Endothelial cell of umbilical vein (primary cell): Measurements from ENCODE around the gene SYNGR3. TPM values are rescaled to one million over a fixed set of nuclear protein-coding genes. Genes with fewer than 3 reads are reported as not detected.

ENCODE experiments used
- BruUV-seq: library from RNA; stranded (reverse); fragments of 400-500 nt; replicated peaks from 2 replicates; lab custom pipeline; 2021; lab: Mats Ljungman, UMichigan
- CTCF ChIA-PET: fragments of 300-600, 350-600 bp; sonication (Branson Sonifier 250); formaldehyde crosslinking; loops from one replicate; lab custom pipeline; 2021; ENCODE audit warnings: antibody characterized with exemption, inconsistent platforms; lab: Charles Lee
- POLR2A ChIA-PET: fragments of 300-600, 350-600 bp; sonication (Branson Sonifier 250); formaldehyde crosslinking; loops from one replicate; lab custom pipeline; 2021; ENCODE audit warnings: antibody characterized with exemption, inconsistent platforms; lab: Charles Lee
- DNase-seq: peaks from one replicate; pipeline ENCODE4 v3.0.0-alpha.2; 2011; ENCODE audit warnings: low read depth, low spot score
- FAIRE-seq: peaks from 2 replicates; lab custom pipeline; 2011; peaks lifted over from hg19 to GRCh38; lab: Jason Lieb, UNC
- H2AFZ ChIP-seq: 2 replicates; pipeline ENCODE4 v1.6.0; 2012; ENCODE audit warnings: low read depth, low read length, control low read depth, inconsistent platforms
- H3K27ac ChIP-seq: 2 replicates; pipeline ENCODE4 v1.5.1; 2011; ENCODE audit warnings: low read depth, mild to moderate bottlenecking, control low read depth, low read length, moderate library complexity; ENCODE audit not compliant: insufficient read depth
- H3K27me3 ChIP-seq, 2 experiments: 2 replicates each; pipeline versions ENCODE4 v1.6.0 to v1.6.1; 2011; ENCODE audit warnings: low read length in 2 of 2, mixed read lengths in 1 of 2; ENCODE audit not compliant: control insufficient read depth in 2 of 2, insufficient read depth in 2 of 2
- H3K36me3 ChIP-seq, 2 experiments: 2 replicates in 1 of 2; 3 replicates in 1 of 2; pipeline ENCODE4 v1.5.1; 2011; ENCODE audit warnings: low read length in 2 of 2, mild to moderate bottlenecking in 1 of 2, moderate library complexity in 1 of 2; ENCODE audit not compliant: control insufficient read depth in 2 of 2, insufficient read depth in 2 of 2; ENCODE audit errors: extremely low read depth in 1 of 2
- H3K4me1 ChIP-seq: 3 replicates; pipeline ENCODE4 v1.5.1; 2011; ENCODE audit warnings: mild to moderate bottlenecking, low read length; ENCODE audit not compliant: control insufficient read depth, insufficient read depth; ENCODE audit errors: extremely low read depth
- H3K4me2 ChIP-seq: 2 replicates; pipeline ENCODE4 v1.6.1; 2011; ENCODE audit warnings: low read length, control low read depth, mixed read lengths; ENCODE audit not compliant: insufficient read depth
- H3K4me3 ChIP-seq, 3 experiments: fragments of 200-600 bp in 1 of 3; sonication (generic), shearing (Covaris generic) in 1 of 3; replicated peaks in 1 of 3; 2 replicates each; pipeline ENCODE4 v1.5.1; 2011 to 2016; ENCODE audit warnings: control low read depth in 3 of 3, low read length in 3 of 3, mild to moderate bottlenecking in 2 of 3, inconsistent platforms in 1 of 3, low read depth in 1 of 3, moderate library complexity in 1 of 3; ENCODE audit not compliant: insufficient read depth in 1 of 3
- H3K79me2 ChIP-seq: 2 replicates; pipeline ENCODE4 v1.6.0; 2012; ENCODE audit warnings: low read length, inconsistent platforms; ENCODE audit not compliant: control insufficient read depth, insufficient read depth
- H3K9ac ChIP-seq: replicated peaks from 2 replicates; pipeline ENCODE3; 2011; ENCODE audit warnings: low read length, control low read depth; ENCODE audit not compliant: insufficient read depth; ENCODE audit errors: extremely low read depth
- H3K9me1 ChIP-seq: replicated peaks from 3 replicates; pipeline ENCODE4 v1.6.0; 2011; ENCODE audit warnings: mild to moderate bottlenecking, low read length; ENCODE audit not compliant: control insufficient read depth, insufficient read depth; ENCODE audit errors: extremely low read depth
- H3K9me3 ChIP-seq: replicated peaks from 2 replicates; pipeline ENCODE4 v1.5.1; 2012; ENCODE audit warnings: low read length, inconsistent platforms; ENCODE audit not compliant: control insufficient read depth, insufficient read depth
- H4K20me1 ChIP-seq: replicated peaks from 2 replicates; pipeline ENCODE3; 2011; ENCODE audit warnings: mild to moderate bottlenecking, low read length; ENCODE audit not compliant: control insufficient read depth, insufficient read depth; ENCODE audit errors: extremely low read depth
- CTCF ChIP-seq, 2 donors: IDR thresholded peaks; 1 replicate in 1 of 2; 2 replicates in 1 of 2; pipeline ENCODE4 v1.5.1; 2011; ENCODE audit warnings: low read length in 2 of 2, mild to moderate bottlenecking in 2 of 2, moderate library complexity in 2 of 2, control low read depth in 1 of 2, inconsistent platforms in 1 of 2, low read depth in 1 of 2; ENCODE audit not compliant: insufficient read depth in 1 of 2; ENCODE audit errors: extremely low read depth in 1 of 2
- GATA2 ChIP-seq: IDR thresholded peaks from 2 replicates; pipeline ENCODE4 v1.7.0; 2011; ENCODE audit warnings: low read depth, mild to moderate bottlenecking, moderate library complexity, mixed read lengths, low read length; ENCODE audit not compliant: insufficient read length, insufficient read depth
- JUN ChIP-seq: IDR thresholded peaks from 2 replicates; pipeline ENCODE4 v1.6.1; 2011; ENCODE audit warnings: borderline replicate concordance, low read depth; ENCODE audit not compliant: insufficient read length, insufficient read depth
- MAX ChIP-seq: IDR thresholded peaks from 2 replicates; pipeline ENCODE4 v1.6.1; 2011; ENCODE audit not compliant: insufficient read depth, insufficient read length
- POLR2A ChIP-seq: IDR thresholded peaks from 2 replicates; pipeline ENCODE4 v1.6.1; 2012; ENCODE audit warnings: low read depth, mild to moderate bottlenecking, control low read depth, low read length
- POLR2AphosphoS5 ChIP-seq: IDR thresholded peaks from 2 replicates; pipeline ENCODE4 v1.6.1; 2012; ENCODE audit warnings: low read depth, mild to moderate bottlenecking, control low read depth, low read length, moderate library complexity; ENCODE audit not compliant: insufficient read depth
- dilution Hi-C: fragments of 300-500 bp; cut with MboI; formaldehyde crosslinking; loops from one replicate; pipeline ENCODE4 v1.15.0; 2019; ENCODE audit warnings: low sequenced_read_pairs; ENCODE audit not compliant: extremely low pct_ligation_motif_present
- intact Hi-C: fragments of 100-400 bp; cut with micrococcal nuclease; formaldehyde crosslinking; loops from one replicate; pipeline ENCODE4 v1.10.0; 2022
- polyA plus RNA-seq, 4 experiments: library from polyadenylated mRNA; depleted of rRNA in 3 of 4; stranded (reverse) in 3 of 4; unstranded in 1 of 4; fragments of >200 nt; gene quantifications; 2 replicates each; pipeline versions ENCODE4 v1.2.1 to v1.2.3, GENCODE V29; 2011 to 2012; ENCODE audit warnings: missing spikeins in 1 of 4
- total RNA-seq: library from RNA; stranded (reverse); gene quantifications from 2 replicates; pipeline ENCODE4 v1.2.3, GENCODE V29; 2021

Gene SYNGR3
- total and polyA plus RNA-seq, 2 donors (not counting 3 experiments of a cell fraction or from before 2014, with no cell fraction given) = 0.95 to 1.4 TPM

- peaks cover 42% of the 10 kb centered on the region for H3K4me1 ChIP-seq
- H3K9ac ChIP-seq = no peak overlapping the region
- peak; percentile 91 for FAIRE-seq
- H3K27me3 ChIP-seq = no peaks in the 10 kb centered on the region
- H3K9me1 ChIP-seq = no peaks in the 10 kb centered on the region
- H3K4me2 ChIP-seq = no peak overlapping the region
- no peak overlapping the region for H3K4me3 ChIP-seq
- no TSS peak for BruUV-seq
- intact Hi-C loops = no loop called here
- POLR2A ChIA-PET = interaction anchor here (1.9 kb wide), 1 partner anchor 151 kb away, joined by 21 read pairs; the partner anchor contains the start of gene TRAF7
- no peak overlapping the region for H3K27ac ChIP-seq
- H3K36me3 ChIP-seq = peaks cover 0 to 41% of the 10 kb centered on the region in 2 experiments
- CTCF ChIA-PET = interaction anchor here (0.6 to 4.0 kb wide), 26 partner anchors 9 to 247 kb away, joined by 3 to 85 read pairs (median 5); partner anchors contain the start of genes ECI1, GFER, NPW and NTHL1
- peaks cover 64% of the 10 kb centered on the region for H3K79me2 ChIP-seq
- dilution Hi-C loops = no loop called here
- TF ChIP-seq POLR2AphosphoS5 = peak; percentile 41
- no peak for TF ChIP-seq JUN
- TF ChIP-seq CTCF (IDR thresholded peaks at IDR 0.05; ENCODE audit: extremely low read depth in 1 of 2, insufficient read depth in 1 of 2, low read depth in 1 of 2, low read length in 2 of 2) = peak; percentile 97 to 99
- no peak for TF ChIP-seq POLR2A
- no peak for TF ChIP-seq GATA2
- TF ChIP-seq MAX = peak; percentile 25
- no peaks in the 10 kb centered on the region for H3K9me3 ChIP-seq
- DNase-seq = peak; percentile 73
- H4K20me1 ChIP-seq = no peaks in the 10 kb centered on the region
- no peak overlapping the region for H2AFZ ChIP-seq
These were observed 14.3 kb downstream of the SYNGR3 start for GRCh38 chr16:2003827-2004641.
